A549 (cell line): ENCODE measurements around the gene ERFE. TPM values are rescaled to one million over a fixed set of nuclear protein-coding genes. Genes with fewer than 3 reads are reported as not detected.
A peak's percentile ranks its signal among the peaks of the same experiment; 100 is the strongest.

Experiments
- ATAC-seq, 2 experiments: fragments of 200-7000 bp in 1 of 2; fragments of >200 bp in 1 of 2; cut with Nextera tagmentation in 1 of 2; cut with Tn5 transposase in 1 of 2; 3 replicates each; pipeline versions ENCODE4 v1.8.0 to v1.9.1; 2018 to 2020; ENCODE audit warnings: mild to moderate bottlenecking in 1 of 2, moderate library complexity in 1 of 2
- CTCF ChIA-PET: fragments of 300-600 bp; sonication (Branson Sonifier 250); formaldehyde crosslinking; extraction: SDS; loops from one replicate; lab custom pipeline; 2021; ENCODE audit warnings: antibody characterized with exemption, inconsistent platforms; lab: Yijun Ruan, JAX
- POLR2A ChIA-PET: fragments of 350-600 bp; formaldehyde crosslinking; extraction: SDS; loops from one replicate; lab custom pipeline; 2021; ENCODE audit warnings: antibody characterized with exemption, inconsistent platforms; lab: Yijun Ruan, JAX
- DNase-seq, 2 experiments: peaks; one replicate each; pipeline versions ENCODE4 v3.0.0 to v3.0.0-alpha.2; 2011 to 2016; ENCODE audit warnings: low read depth in 1 of 2, low spot score in 1 of 2
- FAIRE-seq: peaks from 2 replicates; lab custom pipeline; 2011; peaks lifted over from hg19 to GRCh38; lab: Jason Lieb, UNC
- H3K27ac ChIP-seq, 2 experiments: fragments of >200 bp; sonication (Bioruptor Twin); formaldehyde crosslinking; 3 replicates each; pipeline ENCODE4 v1.5.1; 2016 to 2017
- H3K4me1 ChIP-seq: fragments of >200 bp; sonication (Bioruptor Twin); formaldehyde crosslinking; 3 replicates; pipeline ENCODE4 v1.6.1; 2016
- H3K4me2 ChIP-seq: fragments of >200 bp; sonication (Bioruptor Twin); formaldehyde crosslinking; 3 replicates; pipeline ENCODE4 v1.6.1; 2016
- H3K4me3 ChIP-seq: fragments of >200 bp; sonication (Bioruptor Twin); formaldehyde crosslinking; 3 replicates; pipeline ENCODE4 v1.5.1; 2016
- H3K9me3 ChIP-seq: fragments of >200 bp; sonication (Bioruptor Twin); formaldehyde crosslinking; 3 replicates; pipeline ENCODE4 v1.6.1; 2016
- BHLHE40 ChIP-seq: IDR thresholded peaks from 2 replicates; pipeline ENCODE4 v1.6.1; 2012; ENCODE audit warnings: low read depth, low read length, inconsistent platforms
- CHD2 ChIP-seq: fragments of 150-350 bp; IDR thresholded peaks from 2 replicates; pipeline ENCODE4 v1.6.1; 2014; ENCODE audit warnings: low read length; ENCODE audit not compliant: partially characterized antibody
- CHD4 ChIP-seq: fragments of 200-600 bp; sonication (generic); IDR thresholded peaks from 2 replicates; pipeline ENCODE4 v1.6.1; 2016; ENCODE audit warnings: antibody characterized with exemption, mild to moderate bottlenecking, borderline replicate concordance
- EHF ChIP-seq: fragments of 250-450 bp; sonication (Bioruptor Pico); IDR thresholded peaks from 2 replicates; pipeline ENCODE4 v1.5.0; 2020; ENCODE audit warnings: mild to moderate bottlenecking
- EP300 ChIP-seq, 2 experiments: fragments of >200 bp; sonication (Bioruptor Twin); formaldehyde crosslinking; IDR thresholded peaks; 2 replicates in 1 of 2; 3 replicates in 1 of 2; pipeline ENCODE4 v1.6.1; 2016 to 2017
- FOSL2 ChIP-seq, 2 experiments: fragments of 450-650 bp in 1 of 2; fragments of >200 bp in 1 of 2; sonication (Bioruptor Twin) in 1 of 2; formaldehyde crosslinking; IDR thresholded peaks; 2 replicates each; pipeline versions ENCODE4 v1.5.0 to v1.6.1; 2016 to 2020; ENCODE audit warnings: mild to moderate bottlenecking in 1 of 2, moderate library complexity in 1 of 2
- FOXS1 ChIP-seq: fragments of 250-450 bp; sonication (Bioruptor Pico); IDR thresholded peaks from 2 replicates; pipeline ENCODE4 v1.5.0; 2020; ENCODE audit warnings: mild to moderate bottlenecking, moderate library complexity
- HDAC2 ChIP-seq: fragments of 200-600 bp; sonication (generic); IDR thresholded peaks from 2 replicates; pipeline ENCODE4 v1.6.1; 2016
- HOXB13 ChIP-seq: fragments of 250-450 bp; sonication (Bioruptor Pico); IDR thresholded peaks from 2 replicates; pipeline ENCODE4 v1.5.0; 2020; ENCODE audit warnings: low read depth, mild to moderate bottlenecking, moderate library complexity
- HOXB5 ChIP-seq: fragments of 250-450 bp; sonication (Bioruptor Pico); IDR thresholded peaks from 2 replicates; pipeline ENCODE4 v1.5.0; 2020; ENCODE audit warnings: mild to moderate bottlenecking, moderate library complexity
- KDM5A ChIP-seq: fragments of 200-600 bp; sonication (generic); IDR thresholded peaks from 2 replicates; pipeline ENCODE4 v1.6.1; 2016; ENCODE audit warnings: antibody characterized with exemption, mild to moderate bottlenecking
- MAZ ChIP-seq: fragments of 150-350 bp; IDR thresholded peaks from 2 replicates; pipeline ENCODE4 v1.6.1; 2014; ENCODE audit warnings: antibody characterized with exemption, low read depth, low read length, borderline replicate concordance
- NR3C1 ChIP-seq: fragments of >200 bp; sonication (Bioruptor Twin); formaldehyde crosslinking; IDR thresholded peaks from 3 replicates; pipeline ENCODE4 v1.6.1; 2017
- PHF8 ChIP-seq: fragments of 200-600 bp; sonication (generic); IDR thresholded peaks from 2 replicates; pipeline ENCODE4 v1.6.1; 2016; ENCODE audit warnings: low read depth, mild to moderate bottlenecking, antibody characterized with exemption, moderate library complexity, borderline replicate concordance
- POLR2AphosphoS2 ChIP-seq: conservative IDR thresholded peaks from 2 replicates; pipeline ENCODE4 v1.6.1; 2012; ENCODE audit warnings: low read length, improper control_type of control experiment, inconsistent platforms
- RAD21 ChIP-seq, 2 experiments: fragments of >200 bp in 1 of 2; sonication (Bioruptor Twin) in 1 of 2; formaldehyde crosslinking in 1 of 2; IDR thresholded peaks in 1 of 2; conservative IDR thresholded peaks in 1 of 2; 2 replicates in 1 of 2; 3 replicates in 1 of 2; pipeline ENCODE4 v1.6.1; 2012 to 2018; ENCODE audit warnings: inconsistent platforms in 1 of 2
- RARB ChIP-seq: fragments of 250-450 bp; sonication (Bioruptor Pico); IDR thresholded peaks from 2 replicates; pipeline ENCODE4 v1.8.0; 2021; ENCODE audit warnings: mild to moderate bottlenecking, moderate library complexity
- RCOR1 ChIP-seq: fragments of 150-350 bp; IDR thresholded peaks from 2 replicates; pipeline ENCODE4 v1.6.1; 2014; ENCODE audit warnings: antibody characterized with exemption, low read length, low read depth
- RFX5 ChIP-seq: fragments of 450-650 bp; IDR thresholded peaks from 2 replicates; pipeline ENCODE4 v1.7.1; 2014; ENCODE audit warnings: antibody characterized with exemption, mild to moderate bottlenecking, moderate library complexity
- SREBF2 ChIP-seq: fragments of 450-650 bp; IDR thresholded peaks from 2 replicates; pipeline ENCODE4 v1.6.1; 2014; ENCODE audit warnings: mild to moderate bottlenecking, moderate library complexity
- ZC3H11A ChIP-seq: fragments of 450-650 bp; IDR thresholded peaks from 2 replicates; pipeline ENCODE4 v1.6.1; 2014; ENCODE audit warnings: antibody characterized with exemption, mild to moderate bottlenecking
- WGBS: methylation state at CpG from one replicate; pipeline ENCODE4 v1.1.6; 2017; ENCODE audit errors: missing lambda C conversion rate; 5-methylcytosine and 5-hydroxymethylcytosine counted together
- polyA plus RNA-seq, 4 experiments: library from polyadenylated mRNA; depleted of rRNA in 3 of 4; stranded (reverse); fragments of >200 nt; fragmentation: RNase III in 1 of 4; extraction: RNeasy Plus Mini Kit Qiagen cat#74134 plus additional on column Dnase treatment in 1 of 4; gene quantifications; 2 replicates in 3 of 4; 3 replicates in 1 of 4; pipeline ENCODE4 v1.2.3, GENCODE V29; 2011 to 2017
- TF ChIP-seq, protein P1 (sequence below): fragments of 200-600 bp; sonication (generic); IDR thresholded peaks from 2 replicates; pipeline ENCODE4 v1.6.1; 2016; ENCODE audit warnings: antibody characterized with exemption, mild to moderate bottlenecking, moderate library complexity
- TF ChIP-seq, protein P2 (sequence below): IDR thresholded peaks from 2 replicates; pipeline ENCODE4 v1.6.1; 2012

ERFE gene
- polyA plus RNA-seq, 2 of the 4 experiments (the other 2 are of a cell fraction), result 2.6 TPM

DNA sequence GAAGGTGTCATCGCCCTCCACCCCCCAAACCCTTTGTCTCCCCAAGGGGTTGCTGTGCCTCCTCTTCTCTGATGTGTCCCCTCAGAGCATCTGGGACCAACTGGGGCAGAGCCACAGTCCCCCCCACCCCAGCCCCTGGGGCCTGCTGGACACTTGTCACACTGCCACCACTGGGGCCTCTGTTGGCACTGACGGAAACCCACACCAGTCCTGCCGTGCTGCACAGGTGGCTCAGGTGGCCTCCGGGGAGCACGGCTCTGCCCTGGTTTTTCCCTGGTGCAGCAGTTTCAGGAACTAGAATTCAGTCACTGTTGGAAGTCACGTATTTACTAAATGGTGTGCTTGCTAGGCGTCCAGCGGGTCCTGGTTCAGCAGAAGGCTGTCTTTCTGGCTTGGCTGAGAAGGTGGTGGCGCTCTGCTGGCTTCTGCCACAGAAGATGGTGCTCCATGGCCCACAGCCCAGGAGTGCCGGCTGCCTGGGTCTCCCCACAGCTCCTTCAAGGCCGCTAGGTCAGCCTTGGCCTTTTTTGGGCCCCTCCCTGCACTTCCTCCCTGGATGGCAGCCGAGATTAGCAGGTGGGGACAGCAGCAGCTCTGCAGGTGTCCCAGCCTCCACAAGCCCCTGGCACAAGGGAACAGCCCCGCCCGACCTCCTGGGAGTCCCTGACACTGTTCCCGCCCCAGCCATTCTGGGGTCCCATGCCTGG, 38.9 kb upstream of the ERFE start (continued):
- no peak for TF ChIP-seq PHF8

DNA sequence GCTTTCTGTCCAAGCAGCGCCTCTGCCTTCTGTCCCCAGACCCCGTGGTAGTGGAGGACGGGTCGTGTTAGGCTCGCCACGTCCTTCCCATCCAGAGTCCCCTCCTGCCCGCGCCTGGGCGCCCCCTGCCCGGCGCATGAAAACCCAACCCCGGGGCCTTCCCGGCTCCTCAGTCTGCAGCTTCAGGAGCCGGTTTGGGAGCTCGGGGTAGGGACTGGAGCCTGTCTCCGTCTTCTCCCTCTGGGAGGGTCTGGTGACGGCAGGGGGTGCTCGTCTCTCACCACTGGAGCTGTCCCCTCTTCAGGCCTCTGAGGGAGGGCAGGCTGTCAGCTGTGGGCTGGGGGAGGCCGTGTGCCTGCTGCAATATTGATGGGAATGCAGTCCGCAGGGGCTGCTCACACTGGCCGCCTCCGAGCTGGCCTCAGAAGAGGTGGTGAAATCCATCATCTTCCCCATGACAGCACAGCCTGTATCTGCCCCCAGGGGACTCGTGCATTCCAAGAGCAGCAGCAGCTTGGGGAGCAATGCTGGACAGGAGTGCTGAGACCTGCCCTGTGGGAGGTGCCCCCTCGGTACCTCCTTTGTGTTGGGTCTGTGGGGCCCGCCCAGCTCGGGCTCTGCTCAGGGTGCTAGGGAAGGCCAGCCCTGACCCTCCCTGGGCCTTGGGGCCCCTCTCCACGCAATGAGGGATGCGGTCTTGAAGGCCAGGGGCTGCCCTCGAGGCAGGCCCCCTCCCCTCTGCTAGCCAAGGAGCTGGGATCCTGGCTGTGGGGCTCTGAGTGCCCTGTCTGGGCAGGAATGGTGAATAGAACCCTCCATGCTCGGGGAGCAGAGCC, 38.1 kb upstream of the ERFE start:
- Histone ChIP-seq H3K4me1 (no peaks in the 10 kb centered on the region), H3K27ac (no peak overlapping the region), H3K4me3 (no peak overlapping the region), H3K4me2 (no peak overlapping the region), H3K9me3 (no peaks in the 10 kb centered on the region)
- TF ChIP-seq HDAC2, result no peak
- TF ChIP-seq CHD2, result no peak
- TF ChIP-seq BHLHE40, result no peak
- TF ChIP-seq RCOR1, result no peak
- no peak for TF ChIP-seq NR3C1
- TF ChIP-seq SREBF2, result no peak
- no peak for TF ChIP-seq RFX5
- no peak; a peak in 2 of 5 replicates for TF ChIP-seq RAD21 (conservative IDR thresholded peaks at IDR 0.05 in 1 of 2, IDR thresholded peaks at IDR 0.05 in 1 of 2)
- no peak for TF ChIP-seq FOSL2 (IDR thresholded peaks at IDR 0.05)
- TF ChIP-seq FOSL2 (CRISPR knock-in tag; IDR thresholded peaks at IDR 0.05), result no peak
- TF ChIP-seq EHF (CRISPR knock-in tag), result no peak
- TF ChIP-seq HOXB13 (CRISPR knock-in tag), result no peak
- TF ChIP-seq, protein P1, sequence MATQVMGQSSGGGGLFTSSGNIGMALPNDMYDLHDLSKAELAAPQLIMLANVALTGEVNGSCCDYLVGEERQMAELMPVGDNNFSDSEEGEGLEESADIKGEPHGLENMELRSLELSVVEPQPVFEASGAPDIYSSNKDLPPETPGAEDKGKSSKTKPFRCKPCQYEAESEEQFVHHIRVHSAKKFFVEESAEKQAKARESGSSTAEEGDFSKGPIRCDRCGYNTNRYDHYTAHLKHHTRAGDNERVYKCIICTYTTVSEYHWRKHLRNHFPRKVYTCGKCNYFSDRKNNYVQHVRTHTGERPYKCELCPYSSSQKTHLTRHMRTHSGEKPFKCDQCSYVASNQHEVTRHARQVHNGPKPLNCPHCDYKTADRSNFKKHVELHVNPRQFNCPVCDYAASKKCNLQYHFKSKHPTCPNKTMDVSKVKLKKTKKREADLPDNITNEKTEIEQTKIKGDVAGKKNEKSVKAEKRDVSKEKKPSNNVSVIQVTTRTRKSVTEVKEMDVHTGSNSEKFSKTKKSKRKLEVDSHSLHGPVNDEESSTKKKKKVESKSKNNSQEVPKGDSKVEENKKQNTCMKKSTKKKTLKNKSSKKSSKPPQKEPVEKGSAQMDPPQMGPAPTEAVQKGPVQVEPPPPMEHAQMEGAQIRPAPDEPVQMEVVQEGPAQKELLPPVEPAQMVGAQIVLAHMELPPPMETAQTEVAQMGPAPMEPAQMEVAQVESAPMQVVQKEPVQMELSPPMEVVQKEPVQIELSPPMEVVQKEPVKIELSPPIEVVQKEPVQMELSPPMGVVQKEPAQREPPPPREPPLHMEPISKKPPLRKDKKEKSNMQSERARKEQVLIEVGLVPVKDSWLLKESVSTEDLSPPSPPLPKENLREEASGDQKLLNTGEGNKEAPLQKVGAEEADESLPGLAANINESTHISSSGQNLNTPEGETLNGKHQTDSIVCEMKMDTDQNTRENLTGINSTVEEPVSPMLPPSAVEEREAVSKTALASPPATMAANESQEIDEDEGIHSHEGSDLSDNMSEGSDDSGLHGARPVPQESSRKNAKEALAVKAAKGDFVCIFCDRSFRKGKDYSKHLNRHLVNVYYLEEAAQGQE, result no peak
- no peak for TF ChIP-seq POLR2AphosphoS2
- ChIA-PET CTCF (interaction anchor here (1.1 kb wide), 1 partner anchor 13 kb away, joined by 3 read pairs; no protein-coding TSS in a partner anchor), POLR2A (no interaction called here)
- peak; percentile 37 to 70; a peak in 4 of 6 replicates for ATAC-seq
- 30% methylated on average over 17 of the region's 30 CpGs for WGBS
- DNase-seq, result no peak
- FAIRE-seq, result no peak

DNA sequence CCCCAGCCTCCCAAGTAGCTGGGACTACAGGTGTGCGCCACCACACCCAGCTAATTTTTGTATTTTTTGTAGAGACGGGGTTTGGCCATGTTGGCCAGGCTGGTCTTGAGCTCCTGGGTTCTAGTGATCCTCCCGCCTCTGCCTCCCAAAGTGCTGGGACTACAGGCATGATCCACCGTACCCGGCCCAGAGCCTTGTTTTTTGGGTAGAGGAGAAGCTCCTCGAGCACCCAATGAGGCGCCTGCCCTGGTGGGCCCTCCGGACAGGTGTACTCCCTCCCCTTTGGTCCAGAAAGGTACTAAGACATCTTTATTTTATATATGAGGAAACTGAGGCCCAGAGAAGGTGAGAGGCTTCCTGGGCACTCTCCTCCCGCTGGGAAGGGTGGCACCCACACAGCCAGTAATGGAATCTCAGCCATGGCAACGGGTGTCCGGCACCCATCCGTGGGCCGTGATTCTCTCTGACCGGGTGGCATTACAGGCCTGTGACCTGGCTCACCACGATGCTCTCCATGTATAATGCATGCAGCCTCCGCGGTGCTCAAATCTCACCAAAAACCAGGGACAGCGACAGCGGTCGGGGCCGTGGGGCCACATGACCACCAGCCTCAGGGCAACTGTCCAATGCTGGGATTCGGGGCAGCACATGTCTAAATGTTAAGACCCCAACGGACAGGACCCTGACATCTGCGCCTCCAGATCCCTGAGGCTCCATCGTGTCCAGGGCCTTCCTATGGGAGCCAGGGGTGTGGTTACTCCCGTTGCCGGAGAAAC, 37.1 kb upstream of the ERFE start:
- 71% methylated on average over 21 of the region's 27 CpGs for WGBS

More for the DNA sequence above, 37.1 kb upstream of the ERFE start:
- no peak for FAIRE-seq
- no peak for ATAC-seq
- DNase-seq, result no peak
- TF ChIP-seq KDM5A (no peak), NR3C1 (no peak), RFX5 (no peak), CHD4 (no peak), RARB (CRISPR knock-in tag) (no peak), EP300 (IDR thresholded peaks at IDR 0.05) (no peak), EHF (CRISPR knock-in tag) (no peak), FOXS1 (CRISPR knock-in tag) (no peak), ZC3H11A (no peak), MAZ (no peak), HOXB5 (CRISPR knock-in tag) (no peak)
- TF ChIP-seq, protein P2, sequence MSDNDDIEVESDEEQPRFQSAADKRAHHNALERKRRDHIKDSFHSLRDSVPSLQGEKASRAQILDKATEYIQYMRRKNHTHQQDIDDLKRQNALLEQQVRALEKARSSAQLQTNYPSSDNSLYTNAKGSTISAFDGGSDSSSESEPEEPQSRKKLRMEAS, result no peak
- Histone ChIP-seq H3K4me2 (no peak overlapping the region), H3K4me1 (no peaks in the 10 kb centered on the region), H3K27ac (no peak overlapping the region), H3K4me3 (no peak overlapping the region), H3K9me3 (no peaks in the 10 kb centered on the region)
- CTCF ChIA-PET, result no interaction called here
- POLR2A ChIA-PET, result no interaction called here
